HG02840 (cell line): ENCODE measurements around the gene SLC22A23.

ENCODE experiments used
- ATAC-seq: cut with Tn5 transposase; IDR thresholded peaks from one replicate; pipeline ENCODE4 v1.9.1; 2021; ENCODE audit warnings: mild to moderate bottlenecking, moderate library complexity, moderate number of reproducible peaks; ENCODE audit not compliant: unreplicated experiment, low FRiP score

SLC22A23 gene

DNA sequence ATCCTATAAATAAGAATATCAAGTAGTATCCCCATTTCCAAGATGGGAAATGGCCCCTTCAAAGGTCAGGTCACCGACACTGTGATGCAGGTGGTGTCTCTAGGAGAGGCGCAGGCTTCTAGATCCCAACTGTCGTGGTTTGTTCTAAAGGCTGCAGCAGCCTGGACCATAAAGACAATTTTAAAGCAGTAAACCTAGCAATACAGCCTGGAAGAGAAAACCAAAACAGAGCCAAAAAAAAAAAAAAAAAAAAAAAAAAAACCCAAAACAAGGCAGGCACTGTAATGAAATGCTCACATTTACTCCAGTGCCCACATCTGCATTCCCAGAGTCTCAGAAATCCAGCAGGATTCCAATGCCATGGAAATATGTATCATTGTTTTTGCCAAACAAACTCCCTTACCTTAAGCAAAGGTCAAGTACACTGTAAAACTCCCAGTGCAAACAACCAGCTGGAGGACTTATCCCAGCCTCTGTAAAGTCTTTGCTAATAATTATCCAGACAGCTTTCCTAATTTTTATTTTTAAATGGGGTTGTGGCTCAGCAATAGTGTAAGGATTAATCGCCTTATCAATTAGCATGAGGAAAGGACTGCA, 99.9 kb downstream of the SLC22A23 start:
- ATAC-seq = no peak

DNA sequence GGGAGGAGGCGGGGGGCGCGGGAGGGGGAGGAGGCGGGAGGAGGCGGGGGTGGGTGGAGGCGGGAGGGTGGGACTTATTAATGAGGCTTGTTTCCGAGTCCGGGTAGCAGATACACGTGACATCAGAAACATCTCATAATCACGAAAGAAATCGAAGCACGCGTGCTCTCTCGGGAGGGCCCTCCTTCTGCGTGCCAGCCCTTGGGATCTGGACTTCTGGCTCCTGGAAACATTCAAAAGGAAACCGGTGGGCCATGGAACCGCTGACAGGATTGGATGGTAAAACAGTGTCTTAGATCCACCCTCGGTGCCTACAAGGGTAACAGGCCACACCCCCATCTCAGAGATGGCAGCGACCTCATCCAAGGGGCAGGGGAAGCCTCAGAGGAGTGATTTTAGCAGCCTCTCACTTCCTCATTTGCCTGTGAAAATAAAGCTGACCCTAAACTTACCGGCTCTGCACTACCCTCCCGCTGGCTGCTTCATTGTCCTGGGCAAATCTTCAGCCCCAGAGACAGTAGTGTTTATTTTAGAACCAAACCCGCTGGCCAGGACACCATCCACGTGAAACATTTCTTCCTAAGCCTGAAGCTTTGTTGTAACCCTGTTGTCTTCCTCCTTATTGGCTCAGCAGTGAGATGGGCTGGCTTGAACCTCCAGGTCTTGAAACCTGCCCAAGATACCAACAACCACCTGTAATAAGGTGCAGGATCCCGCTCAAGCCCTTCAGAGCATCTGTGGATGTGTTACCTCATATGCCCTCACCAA, 100.6 kb downstream of the SLC22A23 start:
- no peak for ATAC-seq

DNA sequence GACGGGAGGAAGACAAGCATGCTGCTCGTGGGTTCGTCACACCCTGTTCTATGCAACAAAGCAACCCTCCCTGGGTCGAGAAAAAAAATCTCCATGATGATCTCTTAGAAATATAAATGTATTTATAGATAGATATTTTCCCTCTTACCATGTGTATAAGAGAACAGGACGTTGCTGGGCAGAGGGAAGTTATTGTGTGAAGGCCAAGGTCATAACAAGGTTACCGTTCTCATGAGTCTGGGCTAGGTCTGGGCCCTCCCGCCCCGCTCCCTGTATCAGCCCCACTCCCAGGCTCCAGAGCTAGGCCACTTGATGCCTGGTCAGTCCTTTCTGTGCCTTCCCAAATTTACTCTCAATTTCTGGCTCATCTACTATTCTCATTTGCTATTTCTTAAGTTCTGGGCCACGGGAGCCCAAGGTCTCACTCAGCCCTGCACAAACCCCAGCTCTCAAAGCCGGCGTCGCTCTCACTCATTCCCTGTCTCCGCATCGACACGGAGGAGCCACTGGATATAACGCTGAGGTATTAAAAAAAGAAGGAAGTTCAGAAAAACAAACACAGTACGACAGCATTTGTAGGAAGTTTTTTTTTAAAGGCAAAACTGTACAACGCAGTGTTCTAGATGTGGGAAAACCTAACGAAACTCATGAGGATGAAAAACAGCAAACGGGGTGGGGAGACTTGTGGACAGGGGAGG, 101.3 kb downstream of the SLC22A23 start:
- no peak for ATAC-seq

DNA sequence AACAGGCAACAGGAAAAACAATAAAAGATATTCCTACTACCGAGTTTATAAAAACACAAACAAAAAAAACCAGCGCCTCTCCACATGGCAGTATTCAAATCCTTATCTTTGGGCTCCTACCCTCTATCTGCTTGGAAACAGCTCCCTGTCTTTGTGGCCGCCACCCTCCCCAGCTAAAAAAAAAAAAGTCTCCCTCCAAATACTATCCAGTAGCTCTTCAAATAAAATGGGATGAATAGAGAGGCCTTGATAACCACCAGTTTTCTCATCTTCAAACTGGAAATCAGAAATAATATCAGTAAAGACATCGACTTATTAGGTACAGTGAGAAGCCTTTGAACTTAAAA, 101.9 kb downstream of the SLC22A23 start:
- no peak for ATAC-seq

DNA sequence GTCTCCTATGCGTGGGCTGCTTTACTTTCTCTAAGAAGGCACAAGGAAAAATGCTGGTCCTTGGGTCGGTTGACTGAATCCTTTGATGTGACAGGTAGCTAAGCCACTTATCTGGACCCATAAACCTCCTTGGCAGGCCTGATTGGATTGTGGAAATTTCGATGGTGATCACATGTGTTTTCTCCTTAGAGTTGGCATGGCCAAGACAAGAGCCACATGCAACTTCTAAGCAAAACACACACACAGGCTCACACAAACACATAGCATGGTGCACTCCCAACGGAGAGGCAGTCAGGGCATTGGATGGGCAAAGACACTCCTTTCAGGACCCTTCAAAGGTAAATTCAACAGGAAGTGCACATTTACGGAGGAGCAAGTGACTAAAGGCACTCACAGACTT, 102.9 kb downstream of the SLC22A23 start:
- ATAC-seq = no peak

DNA sequence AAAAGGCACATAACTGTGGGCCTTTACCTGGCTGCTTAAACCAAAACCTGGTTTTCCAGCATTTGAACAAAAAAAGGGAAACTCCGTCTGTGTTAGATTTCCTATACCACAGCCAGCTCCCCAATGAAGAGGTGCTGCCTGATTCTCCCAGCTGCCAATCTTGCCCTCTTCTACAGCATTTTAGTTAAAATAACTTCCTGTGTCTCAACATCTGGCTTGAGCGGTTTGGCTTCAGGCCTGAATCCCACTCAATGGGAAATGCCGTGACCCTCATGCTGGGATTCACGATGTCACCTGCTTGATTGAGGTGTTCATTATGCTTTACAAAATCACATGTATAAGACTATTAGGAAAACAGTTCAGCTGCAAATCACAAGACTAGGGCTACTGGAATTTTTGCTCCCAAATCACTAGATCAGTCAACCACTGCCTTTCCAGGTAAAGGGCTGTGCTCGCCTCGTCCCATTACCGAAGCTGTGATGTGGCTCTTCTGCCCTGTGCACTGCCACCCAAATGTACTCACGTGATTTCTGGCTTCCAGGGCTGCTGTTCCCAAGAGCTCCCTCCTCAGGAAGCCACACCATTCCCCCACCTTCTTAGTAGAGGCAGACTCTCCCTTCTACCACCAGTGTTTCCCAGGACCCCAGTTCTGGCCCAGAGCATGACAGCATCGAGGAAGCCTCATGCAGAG, 103.5 kb downstream of the SLC22A23 start:
- no peak for ATAC-seq

DNA sequence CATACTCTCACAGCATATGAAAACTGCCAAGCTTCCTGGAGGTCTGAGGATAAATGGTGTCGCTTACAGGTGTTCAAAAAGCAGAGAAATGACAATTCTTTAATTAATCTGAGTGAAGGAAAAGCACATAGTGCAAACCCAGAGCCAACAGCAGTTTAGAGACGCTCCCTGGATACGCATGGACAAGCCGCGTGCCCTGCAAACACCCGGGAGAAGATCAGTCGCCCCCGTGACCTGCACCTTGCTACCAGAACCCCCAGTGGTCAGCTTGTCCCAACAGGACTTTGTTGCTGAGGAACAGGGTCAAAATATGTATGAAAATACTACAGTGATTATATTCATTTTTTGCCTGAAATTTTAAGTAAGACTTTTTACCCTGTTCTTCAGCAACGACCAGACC, 104.2 kb downstream of the SLC22A23 start:
- no peak for ATAC-seq

DNA sequence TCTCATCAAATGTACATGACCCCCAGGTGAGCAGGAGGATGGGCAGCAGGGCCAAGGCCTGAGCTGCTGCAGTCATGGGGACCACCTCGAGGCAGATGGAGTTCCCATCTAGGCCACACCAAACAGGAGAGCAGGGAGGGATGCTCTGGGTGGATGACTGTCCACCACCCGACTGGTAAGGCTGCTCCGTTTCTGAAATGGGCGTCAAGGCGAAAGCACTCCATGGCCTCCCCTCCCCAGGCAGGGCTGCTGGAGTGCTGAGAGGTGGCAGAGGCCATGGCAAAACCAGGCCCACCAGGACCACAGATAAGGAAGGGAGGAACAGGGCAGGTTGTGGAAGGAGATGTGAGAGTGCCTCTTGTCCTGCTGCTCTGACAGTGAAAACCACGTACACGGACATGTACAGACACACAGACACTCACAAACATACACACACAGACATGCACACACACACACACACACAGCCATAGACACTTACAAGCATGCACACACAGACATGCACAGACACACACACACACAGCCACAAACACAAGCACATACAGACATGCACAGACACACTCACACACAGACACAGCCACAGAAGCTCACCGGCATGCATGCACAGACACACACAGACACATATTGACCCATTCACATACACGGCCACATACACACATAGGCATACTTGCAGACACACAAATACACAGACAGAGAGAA, 104.9 kb downstream of the SLC22A23 start:
- no peak for ATAC-seq

DNA sequence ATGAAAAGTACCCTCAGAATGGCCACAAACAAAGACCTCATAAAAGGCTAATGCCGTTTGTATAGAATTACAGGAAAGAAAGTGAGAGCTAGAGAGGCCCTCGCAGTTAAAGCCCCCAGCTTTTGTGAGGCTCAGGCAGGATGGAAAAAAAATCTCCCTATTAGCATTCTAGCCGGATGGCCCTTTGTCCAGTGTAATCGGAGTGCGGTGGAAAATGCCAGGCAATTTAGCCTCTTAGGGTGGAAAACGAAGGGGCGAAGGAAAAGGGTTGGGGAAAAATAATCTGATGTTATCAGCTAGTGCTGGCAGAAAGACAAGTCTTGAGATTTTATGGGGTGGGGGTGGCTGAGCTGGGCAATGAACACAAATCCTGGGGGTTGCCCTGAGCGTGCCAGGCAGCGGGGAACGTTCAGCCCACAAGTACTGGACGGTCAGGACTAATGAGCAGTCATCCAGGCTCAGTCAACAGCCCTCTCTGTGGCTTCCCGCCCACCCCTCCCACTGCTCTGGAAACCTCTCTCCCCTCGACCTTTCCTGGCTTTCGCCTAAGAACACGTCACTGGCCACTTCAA, 105.7 kb downstream of the SLC22A23 start:
- ATAC-seq = no peak

DNA sequence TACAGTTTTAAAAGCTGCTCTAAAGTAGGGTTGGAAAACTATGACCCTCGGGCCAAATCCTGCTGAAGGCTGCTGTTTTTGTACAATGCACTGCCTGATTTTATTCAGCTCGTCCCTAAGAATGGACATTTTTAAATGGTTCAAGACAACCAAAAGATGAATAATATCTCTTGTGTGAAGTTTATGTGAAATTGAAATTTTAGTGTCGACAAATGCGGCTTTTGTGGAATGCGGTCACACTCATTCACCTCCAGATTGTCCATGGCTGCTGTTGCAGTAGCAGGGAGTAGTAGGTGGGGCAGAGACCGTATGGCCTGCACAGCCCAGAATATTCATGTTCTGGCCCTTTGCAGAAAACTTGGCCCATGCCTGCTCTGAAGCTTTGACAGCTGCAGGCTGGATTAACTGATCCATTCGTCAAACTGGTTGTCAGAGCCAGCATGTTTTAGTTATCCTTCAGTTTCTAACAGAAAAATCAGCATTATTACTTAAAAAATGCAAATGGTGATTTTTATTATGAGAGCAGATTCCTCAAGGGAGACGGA, 106.5 kb downstream of the SLC22A23 start:
- no peak for ATAC-seq

DNA sequence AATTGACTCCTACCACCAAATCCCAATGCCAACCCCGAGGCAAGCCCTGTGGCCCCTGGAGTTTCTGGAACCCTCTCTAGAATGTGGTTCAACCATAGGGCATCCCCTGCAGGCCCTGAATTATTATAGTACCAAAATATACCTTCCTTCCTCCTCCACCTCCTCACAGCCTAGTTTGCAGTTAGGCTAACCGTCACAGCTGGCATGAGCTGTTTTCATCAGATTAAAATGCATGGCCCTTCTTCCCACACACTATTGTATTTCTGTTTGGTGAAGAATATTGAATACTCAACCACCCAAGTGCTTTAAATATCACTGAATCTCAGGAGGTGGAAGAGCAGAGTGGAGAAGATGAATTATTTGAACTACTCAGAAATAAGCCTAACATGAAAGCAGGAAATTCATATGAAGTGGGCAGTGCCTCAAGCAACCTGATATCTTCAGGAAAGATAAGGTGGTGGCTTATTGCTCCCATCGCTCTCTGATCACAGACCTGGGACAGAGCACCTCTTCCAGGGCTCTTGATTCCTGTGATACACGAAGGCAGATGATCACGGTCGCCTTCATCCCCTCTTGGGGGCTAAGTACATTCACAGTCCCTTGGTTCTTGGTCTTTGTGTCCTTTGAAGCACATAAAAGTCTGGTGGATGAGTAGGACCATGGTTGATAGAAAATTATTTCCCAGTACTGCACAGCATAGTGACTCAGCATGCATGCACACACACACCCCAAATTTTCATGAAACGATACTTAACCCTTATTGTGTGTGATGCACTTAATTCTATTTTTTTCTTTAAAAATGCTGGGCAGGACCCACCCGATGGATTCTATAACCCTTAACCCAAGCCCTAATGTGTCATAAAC, 107.2 kb downstream of the SLC22A23 start:
- ATAC-seq = no peak

DNA sequence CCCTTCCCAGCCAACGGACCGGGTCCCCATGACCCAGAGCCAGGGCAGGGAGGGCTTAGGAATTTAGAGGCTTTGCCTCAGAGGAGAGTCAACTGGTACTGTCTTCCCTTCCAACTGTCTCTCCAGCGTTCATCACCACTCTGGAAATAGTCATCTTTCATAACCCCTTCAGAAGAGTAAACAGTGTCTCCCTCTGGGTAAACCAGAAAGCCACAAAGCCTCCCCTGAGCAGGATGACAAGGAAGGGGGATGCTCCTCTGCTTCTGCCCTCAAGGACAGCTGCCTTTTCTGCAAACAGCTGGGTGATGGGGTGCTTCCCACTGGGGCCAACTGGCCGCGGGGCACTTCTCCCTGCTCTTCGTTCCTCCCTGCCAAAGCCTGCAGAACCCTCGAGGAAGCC, 108.0 kb downstream of the SLC22A23 start:
- ATAC-seq = no peak

DNA sequence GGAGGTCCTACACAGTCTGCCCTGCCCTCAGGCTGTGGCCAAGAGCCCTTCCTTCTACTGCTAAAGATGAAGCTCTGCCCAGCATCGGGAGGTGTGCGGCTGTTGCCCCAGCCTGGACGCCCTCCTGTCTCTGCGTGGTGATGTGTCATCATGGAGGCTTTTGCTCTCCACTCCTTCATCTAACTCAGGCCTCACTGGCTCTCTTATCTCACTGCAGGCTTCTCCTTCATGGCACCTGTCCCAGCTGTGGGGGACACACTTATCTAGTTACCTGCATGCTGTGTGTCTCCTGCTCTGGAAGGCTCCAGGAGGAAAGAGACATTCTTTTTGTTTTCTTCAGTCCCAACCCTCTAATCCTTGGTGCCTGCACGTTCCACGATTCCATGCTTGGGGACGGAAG, 109.0 kb downstream of the SLC22A23 start:
- ATAC-seq = no peak

DNA sequence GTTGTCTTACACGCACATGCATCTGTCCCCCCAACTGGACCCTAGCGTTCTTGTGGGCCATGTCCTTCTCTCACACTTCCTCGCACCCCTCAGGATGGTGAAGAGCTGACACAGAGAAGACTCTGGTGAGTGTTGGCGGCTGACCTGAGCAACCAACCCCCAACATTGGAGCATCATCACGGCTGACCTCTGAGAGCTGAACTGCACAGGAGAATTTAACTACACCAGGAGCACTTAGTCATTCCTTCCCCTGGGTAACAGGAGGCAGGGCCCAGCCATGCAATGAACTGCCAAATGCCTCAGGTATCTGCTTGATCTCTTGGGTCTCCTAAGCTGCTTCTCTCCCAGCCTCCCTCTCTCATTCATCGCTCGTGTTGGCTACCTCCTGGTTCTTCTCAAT, 109.6 kb downstream of the SLC22A23 start:
- ATAC-seq = no peak

DNA sequence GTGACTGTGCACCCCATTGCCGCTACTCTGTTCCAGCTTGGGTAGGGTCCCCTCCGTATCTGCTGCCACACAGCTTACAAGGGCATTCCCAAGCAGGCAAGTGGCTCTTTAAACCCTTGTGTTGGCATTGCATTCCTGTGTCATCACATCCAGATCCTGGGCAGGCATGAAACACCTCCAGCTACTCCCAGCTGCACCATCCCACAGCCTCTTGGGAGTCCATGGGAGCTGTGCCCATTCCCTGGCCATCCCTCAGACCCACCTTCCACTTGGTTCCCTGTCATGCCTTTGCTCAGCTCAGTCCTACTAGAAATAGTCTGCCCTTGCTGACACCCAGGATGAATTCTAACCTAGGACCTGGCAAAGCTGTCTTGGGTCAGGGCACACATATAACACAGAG, 110.4 kb downstream of the SLC22A23 start:
- ATAC-seq = no peak

DNA sequence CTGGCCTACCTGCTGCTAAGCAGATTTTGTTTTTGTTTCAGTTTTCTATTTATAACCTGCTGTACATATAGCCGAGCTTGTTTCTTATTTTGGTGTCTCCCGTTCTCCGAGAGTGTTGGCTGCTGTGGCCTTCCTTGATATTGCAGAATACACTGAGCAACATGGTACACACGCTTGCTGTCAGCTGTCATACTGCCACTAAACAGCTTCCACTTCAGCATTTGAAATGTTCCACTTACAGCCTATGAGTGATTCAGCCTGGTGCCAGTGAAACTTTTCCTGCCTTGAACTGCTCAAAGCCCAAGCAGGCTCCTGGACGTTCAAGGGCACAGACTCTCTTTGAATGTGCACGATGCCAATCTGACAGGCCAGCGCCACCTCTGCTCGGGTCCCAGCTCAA, 111.0 kb downstream of the SLC22A23 start:
- ATAC-seq = no peak

DNA sequence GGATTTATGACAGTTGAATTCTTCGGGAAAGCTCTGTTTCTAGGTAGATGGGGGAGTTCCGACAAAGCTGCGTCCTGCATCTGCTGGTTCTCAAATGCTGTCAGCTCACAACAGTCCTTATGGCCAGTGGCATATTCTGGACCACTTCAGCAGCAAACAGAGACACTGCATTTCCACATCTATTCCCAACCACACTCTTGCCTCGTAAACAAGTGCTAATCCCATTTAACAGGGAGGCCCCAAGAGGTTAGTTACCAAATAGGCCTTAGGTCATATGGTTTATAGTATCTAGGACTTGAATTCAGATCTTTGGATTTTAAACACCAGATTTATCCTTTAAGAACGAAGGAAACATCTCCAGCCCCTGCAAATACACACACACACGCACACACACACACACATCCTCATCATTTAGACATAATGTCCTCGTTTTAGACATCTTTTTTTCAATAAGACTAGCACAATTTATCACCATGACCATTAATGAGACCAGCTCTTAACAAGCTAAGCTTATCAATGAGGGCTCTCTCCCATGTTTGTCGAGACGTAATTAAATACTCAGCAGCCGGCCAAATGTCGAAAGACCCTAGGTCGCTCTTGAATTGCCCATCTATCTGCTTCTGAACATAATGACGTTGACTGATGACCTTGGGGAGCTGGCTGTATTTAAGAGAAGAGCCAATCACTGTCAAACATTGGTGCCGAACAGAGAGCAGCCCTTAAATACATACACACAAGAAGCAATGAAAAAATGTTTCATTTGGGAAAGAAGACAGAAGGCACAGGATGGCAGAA, 113.6 kb downstream of the SLC22A23 start:
- no peak for ATAC-seq

DNA sequence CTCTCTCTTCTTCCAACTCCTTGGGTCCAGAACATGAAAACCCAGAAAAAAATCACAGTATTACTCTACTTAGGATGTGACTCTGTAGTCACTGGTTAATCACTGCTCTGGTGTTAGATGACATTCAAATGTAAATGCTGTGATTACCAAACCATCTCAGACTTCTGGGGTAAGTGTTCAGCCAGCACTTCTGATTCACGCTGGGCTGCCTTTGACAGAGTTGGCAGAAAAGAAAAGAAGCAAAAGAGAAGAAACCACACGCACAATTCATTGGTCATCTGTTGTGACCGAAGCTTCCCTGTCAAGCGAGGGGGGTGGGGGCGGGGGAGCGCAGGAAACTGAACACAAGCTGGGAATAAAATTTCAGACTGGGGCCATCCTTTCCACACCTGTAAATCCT, 115.4 kb downstream of the SLC22A23 start:
- no peak for ATAC-seq
